ENCODE measurements around the gene DUSP28. TPM values are rescaled to one million over a fixed set of nuclear protein-coding genes. Genes with fewer than 3 reads are reported as not detected.
A peak's percentile ranks its signal among the peaks of the same experiment; 100 is the strongest.

DUSP28 gene
- total RNA-seq, 1 experiment from 2014 or later: 2.2 TPM

DNA sequence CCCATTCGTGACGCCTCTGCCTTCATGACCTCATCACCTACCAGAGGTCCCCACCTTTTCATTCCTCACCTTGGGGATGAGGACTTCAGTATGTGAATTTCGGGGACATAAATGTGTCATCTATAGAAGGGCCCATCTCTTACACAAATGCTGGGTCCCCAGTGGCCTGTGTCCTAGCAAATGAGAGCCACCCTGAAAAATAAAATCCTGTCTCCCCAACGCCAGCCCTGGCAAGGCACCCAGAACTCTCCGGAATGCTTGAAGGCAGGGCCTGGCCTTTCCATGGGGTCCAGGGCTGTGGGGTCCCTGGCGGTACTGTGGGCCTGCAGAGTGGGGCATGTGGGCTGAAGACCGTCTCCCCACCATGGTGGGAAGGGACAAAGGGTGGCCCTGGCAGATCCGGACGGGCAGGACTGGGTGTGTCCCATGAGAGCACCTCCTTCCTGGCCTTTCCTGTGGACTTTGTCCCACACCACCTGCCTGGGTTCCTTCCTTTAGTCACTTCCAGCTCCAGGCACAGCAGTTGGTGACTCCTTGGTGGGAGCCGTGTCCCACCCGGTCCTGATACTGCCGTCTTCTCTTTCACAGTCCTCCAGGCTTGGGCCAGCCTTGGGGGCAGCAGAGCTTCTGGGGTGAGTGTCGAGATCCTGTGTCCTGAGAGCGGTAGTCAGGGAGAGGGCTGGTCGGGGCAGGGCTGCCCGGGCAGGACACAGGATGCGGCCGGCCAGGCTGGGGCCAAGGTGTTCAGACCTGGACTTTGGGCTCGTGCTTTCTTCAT lies 45.0 kb downstream of the DUSP28 start:
- H3K36me3 Mint-ChIP-seq (ENCODE audit: insufficient read depth, unreplicated experiment): peaks cover 12% of the 10 kb centered on the region
- DNase-seq: peak; percentile 66 to 83
- ChIA-PET CTCF (interaction anchor here (1.1 to 2.0 kb wide), 2 partner anchors 12 to 19 kb away, joined by 8 to 12 read pairs; partner anchors contain the start of gene CAPN10), POLR2A (interaction anchor here (0.6 to 3.5 kb wide), 4 partner anchors 12 to 349 kb away, joined by 3 to 31 read pairs (median 3); partner anchors contain the start of gene CAPN10)
- Histone ChIP-seq H3K9me3 (no peaks in the 10 kb centered on the region), H3K4me1 (no peaks in the 10 kb centered on the region), H3K27me3 (replicated peaks; ENCODE audit: control insufficient read depth, insufficient read depth, low read length) (no peaks in the 10 kb centered on the region), H3K4me3 (ENCODE audit: low read depth, low read length) (peak overlapping the region; percentile 77), H3K36me3 (ENCODE audit: control insufficient read depth, insufficient read depth, low read length) (no peaks in the 10 kb centered on the region; the same call in 1 of the 2 replicates)
- H3K27ac Mint-ChIP-seq (ENCODE audit: unreplicated experiment): peak overlapping the region; percentile 79
- no TSS peak for BruUV-seq (replicated peaks)
- TF ChIP-seq, protein P1, sequence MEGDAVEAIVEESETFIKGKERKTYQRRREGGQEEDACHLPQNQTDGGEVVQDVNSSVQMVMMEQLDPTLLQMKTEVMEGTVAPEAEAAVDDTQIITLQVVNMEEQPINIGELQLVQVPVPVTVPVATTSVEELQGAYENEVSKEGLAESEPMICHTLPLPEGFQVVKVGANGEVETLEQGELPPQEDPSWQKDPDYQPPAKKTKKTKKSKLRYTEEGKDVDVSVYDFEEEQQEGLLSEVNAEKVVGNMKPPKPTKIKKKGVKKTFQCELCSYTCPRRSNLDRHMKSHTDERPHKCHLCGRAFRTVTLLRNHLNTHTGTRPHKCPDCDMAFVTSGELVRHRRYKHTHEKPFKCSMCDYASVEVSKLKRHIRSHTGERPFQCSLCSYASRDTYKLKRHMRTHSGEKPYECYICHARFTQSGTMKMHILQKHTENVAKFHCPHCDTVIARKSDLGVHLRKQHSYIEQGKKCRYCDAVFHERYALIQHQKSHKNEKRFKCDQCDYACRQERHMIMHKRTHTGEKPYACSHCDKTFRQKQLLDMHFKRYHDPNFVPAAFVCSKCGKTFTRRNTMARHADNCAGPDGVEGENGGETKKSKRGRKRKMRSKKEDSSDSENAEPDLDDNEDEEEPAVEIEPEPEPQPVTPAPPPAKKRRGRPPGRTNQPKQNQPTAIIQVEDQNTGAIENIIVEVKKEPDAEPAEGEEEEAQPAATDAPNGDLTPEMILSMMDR (IDR thresholded peaks at IDR 0.05; ENCODE audit: insufficient read depth in 1 of 2, low read depth in 1 of 2, low read length in 1 of 2, severe bottlenecking in 1 of 2, unreplicated experiment in 1 of 2): no peak
- intact Hi-C loops (cut with micrococcal nuclease; ENCODE audit: unreplicated experiment): loop anchor here (1.0 kb wide), 1 partner anchor 19 kb away; the partner anchor contains the start of gene CAPN10
- H3K4me3 Mint-ChIP-seq (ENCODE audit: unreplicated experiment): peak overlapping the region; percentile 78
- peaks cover 8% of the 10 kb centered on the region for H3K4me1 Mint-ChIP-seq (ENCODE audit: low read depth, unreplicated experiment)
- no peaks in the 10 kb centered on the region for H3K27me3 Mint-ChIP-seq (ENCODE audit: insufficient read depth, unreplicated experiment)
- H3K9me3 Mint-ChIP-seq (ENCODE audit: unreplicated experiment): no peaks in the 10 kb centered on the region

DNA sequence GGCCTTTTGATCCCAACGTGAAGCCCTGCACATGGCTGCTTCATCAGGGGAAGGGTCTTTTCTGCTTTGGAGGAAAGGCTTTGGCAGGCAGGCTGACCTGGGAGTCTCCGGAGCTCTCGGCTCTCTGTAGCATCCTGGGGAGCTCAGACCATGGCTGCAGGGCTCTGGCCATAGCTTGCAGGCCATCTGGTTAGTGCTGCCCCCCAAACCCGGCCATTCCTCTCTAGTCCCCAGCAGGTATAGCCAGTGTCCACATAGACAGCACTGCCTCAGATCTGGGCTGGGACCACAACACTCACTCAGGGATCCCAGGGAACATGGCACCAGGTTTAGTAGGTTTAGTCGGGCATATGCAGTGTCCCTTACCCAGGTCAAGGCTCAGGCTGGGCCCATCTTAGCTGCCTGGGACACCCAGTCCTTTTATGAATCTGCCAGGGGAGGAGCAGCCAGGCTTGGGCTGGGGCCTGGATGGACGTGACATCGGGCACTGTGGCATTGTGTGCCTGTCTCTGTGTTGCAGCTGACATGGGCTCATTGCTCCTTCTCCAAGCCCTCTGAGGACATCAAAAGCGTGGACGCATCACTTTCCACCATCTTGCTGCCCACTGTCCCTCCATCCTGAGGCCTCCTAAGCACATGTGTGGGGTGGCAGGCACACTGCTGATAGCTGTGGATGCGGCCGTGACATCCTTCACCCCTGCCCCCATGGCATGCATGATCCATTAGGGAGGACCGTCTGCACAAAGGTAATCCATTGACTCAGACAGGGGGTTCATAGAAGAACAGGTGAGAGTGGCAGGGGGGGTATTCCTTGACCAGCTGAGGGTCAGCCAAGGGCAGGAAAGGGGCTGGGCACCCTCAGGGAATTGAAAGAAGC lies 45.9 kb downstream of the DUSP28 start:
- Mint-ChIP-seq H3K27me3 (ENCODE audit: insufficient read depth, unreplicated experiment) (no peaks in the 10 kb centered on the region), H3K4me3 (ENCODE audit: unreplicated experiment) (peak overlapping the region; percentile 78), H3K4me1 (ENCODE audit: low read depth, unreplicated experiment) (peaks cover 8% of the 10 kb centered on the region), H3K36me3 (ENCODE audit: insufficient read depth, unreplicated experiment) (peaks cover 14% of the 10 kb centered on the region), H3K27ac (ENCODE audit: unreplicated experiment) (peak overlapping the region; percentile 79), H3K9me3 (ENCODE audit: unreplicated experiment) (no peaks in the 10 kb centered on the region)
- peak in 1 of 2 experiments; percentile 17 for DNase-seq
- POLR2A ChIA-PET: interaction anchor here (0.6 to 3.5 kb wide), 3 partner anchors 11 to 19 kb away, joined by 3 to 31 read pairs (median 3); partner anchors contain the start of gene CAPN10
- Histone ChIP-seq H3K4me1 (no peaks in the 10 kb centered on the region), H3K36me3 (ENCODE audit: control insufficient read depth, insufficient read depth, low read length) (no peaks in the 10 kb centered on the region), H3K9me3 (no peaks in the 10 kb centered on the region), H3K4me3 (ENCODE audit: low read depth, low read length) (peak overlapping the region; percentile 77), H3K27me3 (replicated peaks; ENCODE audit: control insufficient read depth, insufficient read depth, low read length) (no peaks in the 10 kb centered on the region)
- TF ChIP-seq, protein P1 (IDR thresholded peaks at IDR 0.05; ENCODE audit: insufficient read depth in 1 of 2, low read depth in 1 of 2, low read length in 1 of 2, severe bottlenecking in 1 of 2, unreplicated experiment in 1 of 2): no peak
- CTCF ChIA-PET: interaction anchor here (2.0 kb wide), 1 partner anchor 11 kb away, joined by 12 read pairs; no protein-coding TSS in a partner anchor
- BruUV-seq (replicated peaks): no TSS peak
- intact Hi-C loops (cut with micrococcal nuclease; ENCODE audit: unreplicated experiment): no loop called here
